Renal cortex interstitium (tissue), 11 donors: ENCODE measurements around the gene ZDHHC8. TPM values are rescaled to one million over a fixed set of nuclear protein-coding genes. Genes with fewer than 3 reads are reported as not detected.

Experiments
- DNase-seq, 11 donors: peaks; one replicate each; pipeline ENCODE4 v3.0.0-alpha.2; 2013; ENCODE audit warnings: low read depth in 9 of 11, low spot score in 4 of 11; ENCODE audit errors: extremely low read depth in 1 of 11
- polyA plus RNA-seq, 3 donors: library from polyadenylated mRNA; unstranded; fragments of 120-200 nt; gene quantifications; one replicate each; pipeline ENCODE4 v1.2.1, GENCODE V29; 2013; ENCODE audit not compliant: insufficient read length in 3 of 3

Gene ZDHHC8
- polyA plus RNA-seq, 3 donors = 30.4 to 52.1 (median 49.2) TPM

DNA sequence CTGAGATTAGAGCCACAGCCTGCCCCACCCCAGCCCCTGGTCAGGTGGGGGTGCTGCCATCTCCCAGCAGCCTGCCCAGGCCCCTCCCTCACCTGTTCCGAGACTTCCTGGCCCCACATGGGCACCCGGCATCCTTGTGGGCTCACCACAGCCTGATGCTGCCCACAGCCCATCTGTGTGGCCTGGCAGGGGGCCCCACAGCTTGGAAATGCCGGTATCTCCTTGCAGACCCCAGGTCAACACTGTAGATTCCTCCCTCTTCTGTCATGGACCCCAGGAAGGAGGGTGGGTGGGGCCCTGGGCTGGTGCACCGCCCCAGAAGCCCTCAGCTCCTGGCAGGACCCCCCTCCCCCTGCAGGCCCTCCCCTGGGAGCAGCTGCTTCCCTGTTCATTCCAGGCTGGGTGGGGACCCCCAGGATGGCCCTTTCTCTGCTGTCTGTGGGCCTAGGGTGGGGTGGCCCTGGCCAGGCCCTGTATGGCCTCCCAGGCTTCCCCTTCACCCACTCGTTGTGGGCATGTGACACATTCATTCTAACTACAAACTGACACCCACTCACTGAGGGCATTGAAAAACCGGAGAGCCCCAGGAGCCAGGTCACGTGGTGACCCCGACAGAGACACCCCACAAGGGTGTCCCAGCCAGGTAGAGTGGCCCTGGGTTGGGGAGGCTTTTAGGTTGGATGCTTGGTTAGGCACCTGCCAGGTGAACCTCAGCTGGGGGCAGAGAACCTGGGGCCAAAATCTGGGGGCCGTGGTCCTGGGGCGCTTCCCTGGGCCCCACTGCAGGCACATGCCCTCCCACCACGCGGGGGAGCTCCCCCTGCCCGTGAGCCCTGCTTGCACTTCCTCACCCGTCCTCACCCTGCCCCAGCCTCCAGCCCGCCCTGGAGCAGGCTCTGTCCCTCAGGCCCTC is 63.3 kb downstream of the ZDHHC8 start:
- DNase-seq = no peak

GRCh38 chr22:20196094-20196842 is 64.7 kb downstream of the ZDHHC8 start:
- no peak for DNase-seq

Other genes with a start within 250 kb of the ZDHHC8 start
- gene COMT, start 190.0 kb upstream of the ZDHHC8 start, polyA plus RNA-seq = 100 to 1,000 TPM in 2 of 3 donors, 10 to 100 TPM in 1; 82.5 to 123 (median 116) TPM
- gene TXNRD2, start 190.0 kb upstream of the ZDHHC8 start, polyA plus RNA-seq = 10 to 100 TPM; 22.0 to 32.1 (median 28.2) TPM
- gene ARVCF, start 115.0 kb upstream of the ZDHHC8 start, polyA plus RNA-seq = 10 to 100 TPM; 17.3 to 30.7 (median 26.0) TPM
- 10 to 100 TPM in 2 of 3 donors, 1 to 10 TPM in 1; 9.5 to 12.8 (median 11.4) TPM for gene TANGO2, start 110.7 kb upstream of the ZDHHC8 start, polyA plus RNA-seq
- gene DGCR8, start 51.6 kb upstream of the ZDHHC8 start, polyA plus RNA-seq = 10 to 100 TPM; 42.4 to 54.6 (median 50.6) TPM
- gene RANBP1, start 15.7 kb upstream of the ZDHHC8 start, polyA plus RNA-seq = 100 to 1,000 TPM; 175 to 213 (median 202) TPM
- 10 to 100 TPM; 46.5 to 57.3 (median 55.3) TPM for gene TRMT2A, start 14.6 kb upstream of the ZDHHC8 start, polyA plus RNA-seq
- 1 to 10 TPM in 2 of 3 donors, under 1 TPM in 1; 0.93 to 1.4 (median 1.3) TPM for gene CCDC188, start 19.3 kb downstream of the ZDHHC8 start, polyA plus RNA-seq
- gene RTN4R, start 136.5 kb downstream of the ZDHHC8 start, polyA plus RNA-seq = 10 to 100 TPM in 1 of 3 donors, 1 to 10 TPM in 2; 4.6 to 10.3 (median 7.1) TPM
- gene DGCR6L, start 188.3 kb downstream of the ZDHHC8 start, polyA plus RNA-seq = 10 to 100 TPM; 38.1 to 63.0 (median 52.5) TPM